HepG2 (cell line): Measurements from ENCODE around the gene KHK. TPM values are rescaled to one million over a fixed set of nuclear protein-coding genes. Genes with fewer than 3 reads are reported as not detected.

Experiments used
- HNF4A ChIP-seq: sonication (generic); formaldehyde crosslinking; IDR thresholded peaks from 2 replicates; pipeline ENCODE4 v1.4.0; 2020; ENCODE audit warnings: missing genetic modification reagents
- HOXA5 ChIP-seq: sonication (generic); formaldehyde crosslinking; IDR thresholded peaks from 2 replicates; pipeline ENCODE4 v1.4.0; 2020; ENCODE audit warnings: missing genetic modification reagents
- IRX3 ChIP-seq: sonication (generic); formaldehyde crosslinking; IDR thresholded peaks from 2 replicates; pipeline ENCODE4 v1.8.1; 2023; ENCODE audit warnings: mild to moderate bottlenecking, low read depth, missing genetic modification reagents, borderline replicate concordance
- MTA3 ChIP-seq: sonication (generic); formaldehyde crosslinking; IDR thresholded peaks from 2 replicates; pipeline ENCODE4 v1.4.0; 2020; ENCODE audit warnings: missing genetic modification reagents
- NFE2L2 ChIP-seq: fragments of 150-350 bp; IDR thresholded peaks from 2 replicates; pipeline ENCODE4 v1.6.1; 2014; ENCODE audit warnings: low read length
- SIN3B ChIP-seq: fragments of 150-350 bp; IDR thresholded peaks from 2 replicates; pipeline ENCODE4 v1.6.1; 2014; ENCODE audit warnings: low read length
- XRCC5 ChIP-seq: fragments of 200-400 bp; formaldehyde crosslinking; optimal IDR thresholded peaks from 2 replicates; pipeline ENCODE3; 2017; ENCODE audit warnings: mild to moderate bottlenecking, low read length
- ZNF230 ChIP-seq: sonication (generic); formaldehyde crosslinking; IDR thresholded peaks from 2 replicates; pipeline ENCODE4 v1.4.0; 2020; ENCODE audit warnings: mild to moderate bottlenecking, missing genetic modification reagents
- ZNF451 ChIP-seq: sonication (generic); formaldehyde crosslinking; IDR thresholded peaks from 2 replicates; pipeline ENCODE4 v1.5.0; 2020; ENCODE audit warnings: mild to moderate bottlenecking, missing genetic modification reagents
- ZNF879 ChIP-seq: sonication (generic); formaldehyde crosslinking; IDR thresholded peaks from 2 replicates; pipeline ENCODE4 v1.8.1; 2023; ENCODE audit warnings: missing genetic modification reagents
- polyA plus RNA-seq, 8 experiments: library from polyadenylated mRNA; depleted of rRNA in 3 of 8; stranded (reverse) in 7 of 8; unstranded in 1 of 8; fragments of >200 nt; fragmentation: Illumina TruSeq in 4 of 8; extraction: Trizol in 4 of 8; gene quantifications; 2 replicates each; pipeline versions ENCODE4 v1.2.1 to v1.2.3, GENCODE V29; 2011 to 2016; ENCODE audit warnings: low read depth in 4 of 8, missing spikeins in 1 of 8, mixed read lengths in 1 of 8; ENCODE audit not compliant: insufficient read depth in 1 of 8
- total RNA-seq, 5 experiments: library from RNA; depleted of rRNA; stranded (reverse); fragments of >200 nt; fragmentation: Illumina TruSeq; extraction: Trizol; gene quantifications; 2 replicates each; pipeline ENCODE4 v1.2.3, GENCODE V29; 2016; ENCODE audit warnings: low read depth in 1 of 5
- TF ChIP-seq, protein P1 (sequence below): sonication (generic); formaldehyde crosslinking; IDR thresholded peaks from 2 replicates; pipeline ENCODE4 v1.4.0; 2020; ENCODE audit warnings: mild to moderate bottlenecking, low read depth, missing genetic modification reagents
- TF ChIP-seq, protein P2 (sequence below): sonication (generic); formaldehyde crosslinking; IDR thresholded peaks from 2 replicates; pipeline ENCODE4 v1.5.0; 2020; ENCODE audit warnings: mild to moderate bottlenecking, missing genetic modification reagents, borderline replicate concordance
- TF ChIP-seq, protein P3 (sequence below): sonication (generic); formaldehyde crosslinking; IDR thresholded peaks from 2 replicates; pipeline ENCODE4 v1.4.0; 2020; ENCODE audit warnings: low read depth, mild to moderate bottlenecking, missing genetic modification reagents
- TF ChIP-seq, protein P4 (sequence below): sonication (generic); formaldehyde crosslinking; IDR thresholded peaks from 2 replicates; pipeline ENCODE4 v1.5.0; 2020; ENCODE audit warnings: mild to moderate bottlenecking, missing genetic modification reagents, borderline replicate concordance
- TF ChIP-seq, protein P5 (sequence below): sonication (generic); formaldehyde crosslinking; IDR thresholded peaks from 2 replicates; pipeline ENCODE4 v1.9.0; 2021; ENCODE audit warnings: missing genetic modification reagents, borderline replicate concordance

The KHK gene
- total and polyA plus RNA-seq, 2 of the 13 experiments (the other 11 are each of a cell fraction or from before 2014, with no cell fraction given) = 40.9 to 99.2 TPM

DNA sequence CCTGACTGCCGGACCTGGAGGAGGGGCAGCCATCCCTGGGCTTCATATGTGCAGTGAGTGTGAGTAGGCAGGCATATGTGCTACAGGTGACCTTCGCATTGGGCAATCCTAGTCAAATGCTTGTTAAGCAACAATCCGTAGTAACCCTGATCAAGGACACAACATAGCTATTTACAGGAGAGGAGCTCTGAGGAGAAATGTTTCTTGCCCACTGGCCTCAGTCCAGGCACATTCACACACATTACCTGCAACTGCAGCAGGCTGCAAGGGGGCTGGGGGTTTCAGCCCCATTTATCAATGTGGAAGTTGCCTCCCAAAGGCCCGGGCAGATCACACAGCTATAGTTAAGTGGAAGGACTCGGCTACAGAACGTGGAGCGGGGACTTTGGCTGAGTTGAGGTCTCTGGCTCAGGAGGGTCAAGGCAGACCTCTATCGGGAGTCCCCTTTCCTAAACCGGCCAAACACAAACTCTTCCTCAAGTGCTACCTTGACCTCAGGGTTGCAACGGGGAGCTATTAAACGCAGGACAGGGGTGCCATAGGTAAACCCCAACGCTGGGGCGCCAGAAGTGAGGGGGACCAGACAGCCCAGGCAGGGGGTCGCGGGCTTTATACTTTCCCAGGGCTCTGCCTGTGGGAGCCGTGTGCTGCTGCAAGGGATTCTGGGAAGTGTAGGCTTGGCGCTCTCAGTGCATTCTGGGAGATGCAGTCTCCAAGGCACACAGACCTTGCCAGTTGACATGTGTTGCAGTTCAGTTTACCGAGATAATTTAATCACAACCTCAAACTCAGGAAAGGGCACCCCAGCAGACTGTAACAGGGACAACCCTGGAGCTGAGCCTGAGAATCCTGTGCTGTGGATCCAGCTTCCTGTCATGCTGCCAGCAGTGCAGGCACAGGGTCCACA, 9.4 kb downstream of the KHK start (continued):
- TF ChIP-seq, protein P1, sequence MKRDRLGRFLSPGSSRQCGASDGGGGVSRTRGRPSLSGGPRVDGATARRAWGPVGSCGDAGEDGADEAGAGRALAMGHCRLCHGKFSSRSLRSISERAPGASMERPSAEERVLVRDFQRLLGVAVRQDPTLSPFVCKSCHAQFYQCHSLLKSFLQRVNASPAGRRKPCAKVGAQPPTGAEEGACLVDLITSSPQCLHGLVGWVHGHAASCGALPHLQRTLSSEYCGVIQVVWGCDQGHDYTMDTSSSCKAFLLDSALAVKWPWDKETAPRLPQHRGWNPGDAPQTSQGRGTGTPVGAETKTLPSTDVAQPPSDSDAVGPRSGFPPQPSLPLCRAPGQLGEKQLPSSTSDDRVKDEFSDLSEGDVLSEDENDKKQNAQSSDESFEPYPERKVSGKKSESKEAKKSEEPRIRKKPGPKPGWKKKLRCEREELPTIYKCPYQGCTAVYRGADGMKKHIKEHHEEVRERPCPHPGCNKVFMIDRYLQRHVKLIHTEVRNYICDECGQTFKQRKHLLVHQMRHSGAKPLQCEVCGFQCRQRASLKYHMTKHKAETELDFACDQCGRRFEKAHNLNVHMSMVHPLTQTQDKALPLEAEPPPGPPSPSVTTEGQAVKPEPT = no peak
- TF ChIP-seq NFE2L2 (0 out of 2 replicates have a peak, but pooled peaks have one; percentile 16), ZNF451 (CRISPR knock-in tag) (0 out of 2 replicates have a peak, but pooled peaks have one; percentile 68), ZNF230 (no peak; the same call in 1 of the 2 replicates), ZNF879 (no peak), HNF4A (peak; percentile 94), MTA3 (CRISPR knock-in tag) (no peak), IRX3 (peak; percentile 59), XRCC5 (peak; percentile 13), SIN3B (0 out of 2 replicates have a peak, but pooled peaks have one; percentile 9), HOXA5 (peak; percentile 83; the same call in 1 of the 2 replicates)
- TF ChIP-seq, protein P2, sequence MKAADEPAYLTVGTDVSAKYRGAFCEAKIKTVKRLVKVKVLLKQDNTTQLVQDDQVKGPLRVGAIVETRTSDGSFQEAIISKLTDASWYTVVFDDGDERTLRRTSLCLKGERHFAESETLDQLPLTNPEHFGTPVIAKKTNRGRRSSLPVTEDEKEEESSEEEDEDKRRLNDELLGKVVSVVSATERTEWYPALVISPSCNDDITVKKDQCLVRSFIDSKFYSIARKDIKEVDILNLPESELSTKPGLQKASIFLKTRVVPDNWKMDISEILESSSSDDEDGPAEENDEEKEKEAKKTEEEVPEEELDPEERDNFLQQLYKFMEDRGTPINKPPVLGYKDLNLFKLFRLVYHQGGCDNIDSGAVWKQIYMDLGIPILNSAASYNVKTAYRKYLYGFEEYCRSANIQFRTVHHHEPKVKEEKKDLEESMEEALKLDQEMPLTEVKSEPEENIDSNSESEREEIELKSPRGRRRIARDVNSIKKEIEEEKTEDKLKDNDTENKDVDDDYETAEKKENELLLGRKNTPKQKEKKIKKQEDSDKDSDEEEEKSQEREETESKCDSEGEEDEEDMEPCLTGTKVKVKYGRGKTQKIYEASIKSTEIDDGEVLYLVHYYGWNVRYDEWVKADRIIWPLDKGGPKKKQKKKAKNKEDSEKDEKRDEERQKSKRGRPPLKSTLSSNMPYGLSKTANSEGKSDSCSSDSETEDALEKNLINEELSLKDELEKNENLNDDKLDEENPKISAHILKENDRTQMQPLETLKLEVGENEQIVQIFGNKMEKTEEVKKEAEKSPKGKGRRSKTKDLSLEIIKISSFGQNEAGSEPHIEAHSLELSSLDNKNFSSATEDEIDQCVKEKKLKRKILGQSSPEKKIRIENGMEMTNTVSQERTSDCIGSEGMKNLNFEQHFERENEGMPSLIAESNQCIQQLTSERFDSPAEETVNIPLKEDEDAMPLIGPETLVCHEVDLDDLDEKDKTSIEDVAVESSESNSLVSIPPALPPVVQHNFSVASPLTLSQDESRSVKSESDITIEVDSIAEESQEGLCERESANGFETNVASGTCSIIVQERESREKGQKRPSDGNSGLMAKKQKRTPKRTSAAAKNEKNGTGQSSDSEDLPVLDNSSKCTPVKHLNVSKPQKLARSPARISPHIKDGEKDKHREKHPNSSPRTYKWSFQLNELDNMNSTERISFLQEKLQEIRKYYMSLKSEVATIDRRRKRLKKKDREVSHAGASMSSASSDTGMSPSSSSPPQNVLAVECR = peak; percentile 82
- TF ChIP-seq, protein P3, sequence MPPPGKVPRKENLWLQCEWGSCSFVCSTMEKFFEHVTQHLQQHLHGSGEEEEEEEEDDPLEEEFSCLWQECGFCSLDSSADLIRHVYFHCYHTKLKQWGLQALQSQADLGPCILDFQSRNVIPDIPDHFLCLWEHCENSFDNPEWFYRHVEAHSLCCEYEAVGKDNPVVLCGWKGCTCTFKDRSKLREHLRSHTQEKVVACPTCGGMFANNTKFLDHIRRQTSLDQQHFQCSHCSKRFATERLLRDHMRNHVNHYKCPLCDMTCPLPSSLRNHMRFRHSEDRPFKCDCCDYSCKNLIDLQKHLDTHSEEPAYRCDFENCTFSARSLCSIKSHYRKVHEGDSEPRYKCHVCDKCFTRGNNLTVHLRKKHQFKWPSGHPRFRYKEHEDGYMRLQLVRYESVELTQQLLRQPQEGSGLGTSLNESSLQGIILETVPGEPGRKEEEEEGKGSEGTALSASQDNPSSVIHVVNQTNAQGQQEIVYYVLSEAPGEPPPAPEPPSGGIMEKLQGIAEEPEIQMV = peak; percentile 55; the same call in 1 of the 2 replicates
- TF ChIP-seq, protein P4, sequence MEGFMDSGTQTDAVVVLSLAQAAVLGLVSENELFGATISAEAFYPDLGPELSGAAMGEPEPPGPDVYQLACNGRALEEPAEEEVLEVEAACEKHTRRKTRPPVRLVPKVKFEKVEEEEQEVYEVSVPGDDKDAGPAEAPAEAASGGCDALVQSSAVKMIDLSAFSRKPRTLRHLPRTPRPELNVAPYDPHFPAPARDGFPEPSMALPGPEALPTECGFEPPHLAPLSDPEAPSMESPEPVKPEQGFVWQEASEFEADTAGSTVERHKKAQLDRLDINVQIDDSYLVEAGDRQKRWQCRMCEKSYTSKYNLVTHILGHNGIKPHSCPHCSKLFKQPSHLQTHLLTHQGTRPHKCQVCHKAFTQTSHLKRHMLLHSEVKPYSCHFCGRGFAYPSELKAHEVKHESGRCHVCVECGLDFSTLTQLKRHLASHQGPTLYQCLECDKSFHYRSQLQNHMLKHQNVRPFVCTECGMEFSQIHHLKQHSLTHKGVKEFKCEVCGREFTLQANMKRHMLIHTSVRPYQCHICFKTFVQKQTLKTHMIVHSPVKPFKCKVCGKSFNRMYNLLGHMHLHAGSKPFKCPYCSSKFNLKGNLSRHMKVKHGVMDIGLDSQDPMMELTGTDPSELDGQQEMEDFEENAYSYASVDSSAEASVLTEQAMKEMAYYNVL (CRISPR knock-in tag) = peak; percentile 93
- TF ChIP-seq, protein P5, sequence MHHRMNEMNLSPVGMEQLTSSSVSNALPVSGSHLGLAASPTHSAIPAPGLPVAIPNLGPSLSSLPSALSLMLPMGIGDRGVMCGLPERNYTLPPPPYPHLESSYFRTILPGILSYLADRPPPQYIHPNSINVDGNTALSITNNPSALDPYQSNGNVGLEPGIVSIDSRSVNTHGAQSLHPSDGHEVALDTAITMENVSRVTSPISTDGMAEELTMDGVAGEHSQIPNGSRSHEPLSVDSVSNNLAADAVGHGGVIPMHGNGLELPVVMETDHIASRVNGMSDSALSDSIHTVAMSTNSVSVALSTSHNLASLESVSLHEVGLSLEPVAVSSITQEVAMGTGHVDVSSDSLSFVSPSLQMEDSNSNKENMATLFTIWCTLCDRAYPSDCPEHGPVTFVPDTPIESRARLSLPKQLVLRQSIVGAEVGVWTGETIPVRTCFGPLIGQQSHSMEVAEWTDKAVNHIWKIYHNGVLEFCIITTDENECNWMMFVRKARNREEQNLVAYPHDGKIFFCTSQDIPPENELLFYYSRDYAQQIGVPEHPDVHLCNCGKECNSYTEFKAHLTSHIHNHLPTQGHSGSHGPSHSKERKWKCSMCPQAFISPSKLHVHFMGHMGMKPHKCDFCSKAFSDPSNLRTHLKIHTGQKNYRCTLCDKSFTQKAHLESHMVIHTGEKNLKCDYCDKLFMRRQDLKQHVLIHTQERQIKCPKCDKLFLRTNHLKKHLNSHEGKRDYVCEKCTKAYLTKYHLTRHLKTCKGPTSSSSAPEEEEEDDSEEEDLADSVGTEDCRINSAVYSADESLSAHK (CRISPR knock-in tag) = 0 out of 2 replicates have a peak, but pooled peaks have one; percentile 30
